ENCODE measurements around the gene SEC61B. TPM values are rescaled to one million over a fixed set of nuclear protein-coding genes. Genes with fewer than 3 reads are reported as not detected.

The SEC61B gene
- total RNA-seq, 1 donor from 2014 or later, result 203 TPM

DNA sequence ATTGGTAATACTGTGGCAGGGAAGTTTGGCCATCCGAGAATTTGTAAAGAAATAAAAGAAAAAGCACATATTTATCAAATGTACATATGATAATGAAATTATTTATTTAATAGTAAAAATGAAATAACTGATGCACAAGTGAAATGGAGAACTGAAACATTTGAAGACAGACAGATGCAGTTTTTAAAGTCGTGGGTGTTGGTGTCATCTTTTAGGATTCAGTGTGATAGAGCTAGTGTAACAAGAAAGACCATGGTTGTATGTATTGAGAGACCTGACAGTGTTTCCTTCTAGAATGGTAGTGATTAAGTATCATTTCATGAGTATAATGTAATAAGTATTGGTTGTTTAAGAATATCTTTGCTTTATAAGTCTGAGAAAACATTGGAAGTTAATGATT, 2.4 kb downstream of the SEC61B start:
- peaks cover 44% of the 10 kb centered on the region for H3K4me1 Mint-ChIP-seq (ENCODE audit: unreplicated experiment)
- peaks cover 26% of the 10 kb centered on the region for H3K36me3 Mint-ChIP-seq (ENCODE audit: low read depth, unreplicated experiment)
- H3K4me3 Mint-ChIP-seq (ENCODE audit: unreplicated experiment), result peak overlapping the region; percentile 99
- H3K27me3 Mint-ChIP-seq (ENCODE audit: unreplicated experiment), result peaks cover 8% of the 10 kb centered on the region
- no peaks in the 10 kb centered on the region for H3K9me3 Mint-ChIP-seq (ENCODE audit: unreplicated experiment)
- TF ChIP-seq, protein P1, sequence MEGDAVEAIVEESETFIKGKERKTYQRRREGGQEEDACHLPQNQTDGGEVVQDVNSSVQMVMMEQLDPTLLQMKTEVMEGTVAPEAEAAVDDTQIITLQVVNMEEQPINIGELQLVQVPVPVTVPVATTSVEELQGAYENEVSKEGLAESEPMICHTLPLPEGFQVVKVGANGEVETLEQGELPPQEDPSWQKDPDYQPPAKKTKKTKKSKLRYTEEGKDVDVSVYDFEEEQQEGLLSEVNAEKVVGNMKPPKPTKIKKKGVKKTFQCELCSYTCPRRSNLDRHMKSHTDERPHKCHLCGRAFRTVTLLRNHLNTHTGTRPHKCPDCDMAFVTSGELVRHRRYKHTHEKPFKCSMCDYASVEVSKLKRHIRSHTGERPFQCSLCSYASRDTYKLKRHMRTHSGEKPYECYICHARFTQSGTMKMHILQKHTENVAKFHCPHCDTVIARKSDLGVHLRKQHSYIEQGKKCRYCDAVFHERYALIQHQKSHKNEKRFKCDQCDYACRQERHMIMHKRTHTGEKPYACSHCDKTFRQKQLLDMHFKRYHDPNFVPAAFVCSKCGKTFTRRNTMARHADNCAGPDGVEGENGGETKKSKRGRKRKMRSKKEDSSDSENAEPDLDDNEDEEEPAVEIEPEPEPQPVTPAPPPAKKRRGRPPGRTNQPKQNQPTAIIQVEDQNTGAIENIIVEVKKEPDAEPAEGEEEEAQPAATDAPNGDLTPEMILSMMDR (IDR thresholded peaks at IDR 0.05; ENCODE audit: unreplicated experiment), result no peak
- DNase-seq (ENCODE audit: low spot score), result no peak
- peak overlapping the region; percentile 24 for H3K27ac Mint-ChIP-seq (ENCODE audit: unreplicated experiment)

DNA sequence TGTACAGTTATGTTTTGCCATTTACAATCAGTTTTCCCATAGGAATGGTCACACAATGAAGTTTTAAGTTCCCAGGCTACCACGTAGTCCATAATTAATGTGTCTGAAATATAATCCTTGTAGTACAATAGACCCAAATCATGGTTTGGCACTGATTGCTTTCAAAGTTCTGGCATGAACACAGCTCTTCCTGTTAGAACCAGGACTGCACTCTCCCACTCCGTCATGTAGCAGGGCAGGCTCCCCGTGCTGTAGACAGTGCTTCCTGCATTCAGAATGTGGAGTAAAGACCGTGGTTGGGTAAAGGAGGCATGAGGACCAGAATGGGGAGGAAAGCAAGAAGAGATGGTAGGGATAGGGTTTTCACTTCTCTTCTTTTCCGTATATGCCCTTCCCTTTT, 4.0 kb downstream of the SEC61B start:
- Mint-ChIP-seq H3K4me3 (ENCODE audit: unreplicated experiment) (no peak overlapping the region), H3K27ac (ENCODE audit: unreplicated experiment) (peak overlapping the region; percentile 32), H3K9me3 (ENCODE audit: unreplicated experiment) (no peaks in the 10 kb centered on the region), H3K36me3 (ENCODE audit: low read depth, unreplicated experiment) (peaks cover 31% of the 10 kb centered on the region), H3K27me3 (ENCODE audit: unreplicated experiment) (peaks cover 8% of the 10 kb centered on the region), H3K4me1 (ENCODE audit: unreplicated experiment) (peaks cover 35% of the 10 kb centered on the region)
- DNase-seq (ENCODE audit: low spot score), result no peak
- TF ChIP-seq, protein P1 (IDR thresholded peaks at IDR 0.05; ENCODE audit: unreplicated experiment), result no peak

DNA sequence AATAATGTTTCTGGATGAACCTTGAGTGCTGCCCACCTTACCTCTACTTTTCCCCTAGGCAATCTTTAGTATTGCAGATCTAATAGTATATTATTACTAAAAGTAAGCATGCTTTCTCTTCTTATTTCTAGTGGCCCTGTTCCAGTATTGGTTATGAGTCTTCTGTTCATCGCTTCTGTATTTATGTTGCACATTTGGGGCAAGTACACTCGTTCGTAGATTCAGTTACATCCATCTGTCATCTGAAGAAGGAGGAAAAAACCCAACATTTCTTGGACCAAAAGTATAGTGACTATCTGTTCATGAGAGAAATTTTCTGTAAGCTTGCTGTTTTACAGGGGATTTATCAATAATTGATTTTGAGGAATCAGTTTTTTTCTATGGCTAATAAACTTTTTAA, 8.1 kb downstream of the SEC61B start:
- no peak overlapping the region for H3K27ac Mint-ChIP-seq (ENCODE audit: unreplicated experiment)
- H3K4me1 Mint-ChIP-seq (ENCODE audit: unreplicated experiment), result peaks cover 5% of the 10 kb centered on the region
- peaks cover 15% of the 10 kb centered on the region for H3K36me3 Mint-ChIP-seq (ENCODE audit: low read depth, unreplicated experiment)
- TF ChIP-seq, protein P1 (IDR thresholded peaks at IDR 0.05; ENCODE audit: unreplicated experiment), result no peak
- no peaks in the 10 kb centered on the region for H3K27me3 Mint-ChIP-seq (ENCODE audit: unreplicated experiment)
- no peak overlapping the region for H3K4me3 Mint-ChIP-seq (ENCODE audit: unreplicated experiment)
- H3K9me3 Mint-ChIP-seq (ENCODE audit: unreplicated experiment), result no peaks in the 10 kb centered on the region
- no peak for DNase-seq (ENCODE audit: low spot score)

DNA sequence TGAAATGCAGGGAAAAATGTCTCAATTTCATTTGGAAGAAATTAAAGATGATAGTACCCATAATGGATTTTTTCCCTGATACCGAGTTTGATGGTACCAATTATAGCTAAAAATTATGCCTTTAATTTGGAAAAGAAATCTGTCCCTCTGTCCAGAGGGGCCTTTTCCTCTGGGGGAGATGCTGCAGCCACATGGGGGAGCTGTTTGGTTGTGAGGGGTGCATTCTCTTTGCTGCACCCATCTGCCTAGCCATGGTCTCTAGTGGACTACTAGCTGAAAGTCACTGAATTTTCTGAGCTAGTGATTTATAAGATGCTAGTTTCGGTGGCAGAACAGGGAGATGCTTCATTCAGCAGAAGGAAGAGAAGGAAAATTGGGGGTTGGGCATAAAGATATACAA, 9.6 kb downstream of the SEC61B start:
- peak; percentile 28 for DNase-seq (ENCODE audit: low spot score)
- Mint-ChIP-seq H3K9me3 (ENCODE audit: unreplicated experiment) (no peaks in the 10 kb centered on the region), H3K27me3 (ENCODE audit: unreplicated experiment) (no peaks in the 10 kb centered on the region), H3K27ac (ENCODE audit: unreplicated experiment) (no peak overlapping the region), H3K36me3 (ENCODE audit: low read depth, unreplicated experiment) (peaks cover 6% of the 10 kb centered on the region), H3K4me3 (ENCODE audit: unreplicated experiment) (no peak overlapping the region), H3K4me1 (ENCODE audit: unreplicated experiment) (peaks cover 6% of the 10 kb centered on the region)
- TF ChIP-seq, protein P1 (IDR thresholded peaks at IDR 0.05; ENCODE audit: unreplicated experiment), result peak; percentile 32

DNA sequence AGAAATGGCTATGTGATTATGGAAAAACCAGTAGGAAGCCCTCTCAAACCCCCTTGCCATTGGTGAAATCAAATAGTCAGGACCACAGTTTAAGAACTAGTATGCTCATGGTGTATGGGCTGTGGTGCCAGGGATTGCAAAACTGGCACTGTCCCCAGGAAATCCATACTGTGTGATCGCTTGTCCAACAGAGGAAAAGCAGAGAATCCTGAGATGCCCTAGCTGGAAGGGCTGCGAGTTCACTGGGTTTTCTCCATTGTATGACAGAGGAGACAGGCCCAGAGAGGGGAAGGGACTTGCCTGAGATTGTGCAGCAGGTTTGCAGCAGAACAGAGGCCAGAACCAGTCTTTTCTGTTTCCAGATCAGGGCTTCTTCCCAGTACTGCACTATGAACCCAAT, 12.5 kb downstream of the SEC61B start:
- TF ChIP-seq, protein P1 (IDR thresholded peaks at IDR 0.05; ENCODE audit: unreplicated experiment), result no peak
- peaks cover 12% of the 10 kb centered on the region for H3K36me3 Mint-ChIP-seq (ENCODE audit: low read depth, unreplicated experiment)
- H3K9me3 Mint-ChIP-seq (ENCODE audit: unreplicated experiment), result no peaks in the 10 kb centered on the region
- no peak for DNase-seq (ENCODE audit: low spot score)
- H3K27me3 Mint-ChIP-seq (ENCODE audit: unreplicated experiment), result no peaks in the 10 kb centered on the region
- H3K4me3 Mint-ChIP-seq (ENCODE audit: unreplicated experiment), result no peak overlapping the region
- no peak overlapping the region for H3K27ac Mint-ChIP-seq (ENCODE audit: unreplicated experiment)
- peaks cover 16% of the 10 kb centered on the region for H3K4me1 Mint-ChIP-seq (ENCODE audit: unreplicated experiment)

Measured in endothelial cell (in vitro differentiated cells).